Measurements from ENCODE around the gene KCTD5.
A peak's percentile ranks its signal among the peaks of the same experiment; 100 is the strongest.

The KCTD5 gene

GRCh38 chr16:2744711-2745110 lies 62.4 kb downstream of the KCTD5 start:
- no peak for DNase-seq (ENCODE audit: low read depth, low spot score)
- H3K27ac ChIP-seq: no peak overlapping the region

GRCh38 chr16:2745116-2745890 lies 63.0 kb downstream of the KCTD5 start:
- no peak overlapping the region for H3K27ac ChIP-seq
- no peak for DNase-seq (ENCODE audit: low read depth, low spot score)

- no peak overlapping the region for H3K27ac ChIP-seq
- no peak for DNase-seq (ENCODE audit: low read depth, low spot score)
Measured at GRCh38 chr16:2745961-2746360, 63.6 kb downstream of the KCTD5 start.

- no peak for DNase-seq (ENCODE audit: low read depth, low spot score)
- no peak overlapping the region for H3K27ac ChIP-seq
Measured at GRCh38 chr16:2748757-2749455, 66.6 kb downstream of the KCTD5 start.

- DNase-seq (ENCODE audit: low read depth, low spot score): no peak
- H3K27ac ChIP-seq: no peak overlapping the region
Measured at GRCh38 chr16:2749476-2749875, 67.2 kb downstream of the KCTD5 start.

- no peak for DNase-seq (ENCODE audit: low read depth, low spot score)
- no peak overlapping the region for H3K27ac ChIP-seq
Measured at GRCh38 chr16:2749936-2750335, 67.6 kb downstream of the KCTD5 start.

GRCh38 chr16:2751577-2752034 lies 69.3 kb downstream of the KCTD5 start:
- H3K27ac ChIP-seq: peak overlapping the region; percentile 96
- no peak for DNase-seq (ENCODE audit: low read depth, low spot score)

GRCh38 chr16:2752035-2752849 lies 69.9 kb downstream of the KCTD5 start, which contains the start of gene SRRM2:
Gene SRRM2 (plus strand): TSS chr16:2752638. CDS start chr16:2756365, 3,727 bp downstream.
- peak within 1 kb of the TSS; percentile 96 for H3K27ac ChIP-seq
- peak; percentile 87 for DNase-seq (ENCODE audit: low read depth, low spot score)

- no peak for DNase-seq (ENCODE audit: low read depth, low spot score)
- peak overlapping the region; percentile 96 for H3K27ac ChIP-seq
Measured at GRCh38 chr16:2752850-2753732, 70.8 kb downstream of the KCTD5 start.

- no peak for DNase-seq (ENCODE audit: low read depth, low spot score)
Measured at GRCh38 chr16:2753733-2754020, 71.4 kb downstream of the KCTD5 start.

GRCh38 chr16:2755158-2755557 lies 72.8 kb downstream of the KCTD5 start:
- no peak overlapping the region for H3K27ac ChIP-seq

More at GRCh38 chr16:2753733-2754020, 71.4 kb downstream of the KCTD5 start:
- peak overlapping the region; percentile 96 for H3K27ac ChIP-seq

GRCh38 chr16:2756288-2757015 lies 74.1 kb downstream of the KCTD5 start:
- no peak for DNase-seq (ENCODE audit: low read depth, low spot score)
- no peak overlapping the region for H3K27ac ChIP-seq

More at GRCh38 chr16:2755158-2755557, 72.8 kb downstream of the KCTD5 start:
- DNase-seq (ENCODE audit: low read depth, low spot score): no peak

GRCh38 chr16:2757344-2757743 lies 75.0 kb downstream of the KCTD5 start:
- H3K27ac ChIP-seq: no peak overlapping the region
- no peak for DNase-seq (ENCODE audit: low read depth, low spot score)

Data from epithelial cell of prostate (primary cell).